DOHH2 (cell line): ENCODE results near the gene MAG.
A peak's percentile ranks its signal among the peaks of the same experiment; 100 is the strongest.

Experiments used
- H3F3A ChIP-seq: fragments of 200-600 bp; sonication (generic), shearing (Covaris generic); 2 replicates; pipeline ENCODE4 v1.6.0; 2016; ENCODE audit warnings: antibody characterized with exemption, mild to moderate bottlenecking; ENCODE audit not compliant: control insufficient read depth, insufficient read depth
- H3K27ac ChIP-seq: fragments of 200-600 bp; sonication (generic); 2 replicates; pipeline ENCODE4 v1.5.1; 2014; ENCODE audit warnings: low read depth, mild to moderate bottlenecking, low read length, moderate library complexity
- H3K27me3 ChIP-seq: fragments of 200-600 bp; sonication (generic); 2 replicates; pipeline ENCODE4 v1.6.1; 2014; ENCODE audit warnings: mild to moderate bottlenecking, low read length, mixed read lengths; ENCODE audit not compliant: control insufficient read depth
- H3K36me3 ChIP-seq: fragments of 200-600 bp; sonication (generic); 2 replicates; pipeline ENCODE4 v1.6.1; 2014; ENCODE audit warnings: mild to moderate bottlenecking, low read length, moderate library complexity, mixed read lengths; ENCODE audit not compliant: control insufficient read depth
- H3K4me1 ChIP-seq: fragments of 200-600 bp; sonication (generic); 2 replicates; pipeline ENCODE4 v1.6.1; 2014; ENCODE audit warnings: mild to moderate bottlenecking, low read length, mixed read lengths; ENCODE audit not compliant: control insufficient read depth
- H3K4me2 ChIP-seq: fragments of 200-600 bp; sonication (generic); 2 replicates; pipeline ENCODE4 v1.6.0; 2014; ENCODE audit warnings: mild to moderate bottlenecking, low read length, moderate library complexity
- H3K4me3 ChIP-seq: fragments of 200-600 bp; sonication (generic); 2 replicates; pipeline ENCODE4 v1.5.1; 2014; ENCODE audit warnings: mild to moderate bottlenecking, low read length, mixed read lengths
- H3K79me2 ChIP-seq: fragments of 200-600 bp; sonication (generic); 2 replicates; pipeline ENCODE4 v1.6.1; 2014; ENCODE audit warnings: mild to moderate bottlenecking, low read length, mixed read lengths; ENCODE audit not compliant: control insufficient read depth
- H3K9me2 ChIP-seq: fragments of 200-600 bp; sonication (generic); replicated peaks from 2 replicates; pipeline ENCODE4 v1.6.1; 2014; ENCODE audit warnings: mild to moderate bottlenecking, low read length, mixed read lengths; ENCODE audit not compliant: control insufficient read depth
- H3K9me3 ChIP-seq: fragments of 200-600 bp; sonication (generic); 2 replicates; pipeline ENCODE4 v1.6.1; 2014; ENCODE audit warnings: antibody characterized with exemption, low read length, mixed read lengths; ENCODE audit not compliant: control insufficient read depth, insufficient read depth
- H4K20me1 ChIP-seq: fragments of 200-600 bp; sonication (generic); 2 replicates; pipeline ENCODE4 v1.6.0; 2014; ENCODE audit warnings: low read depth, mild to moderate bottlenecking, antibody characterized with exemption, low read length, moderate library complexity; ENCODE audit not compliant: control insufficient read depth, insufficient read depth
- CTCF ChIP-seq: fragments of 200-600 bp; sonication (generic); IDR thresholded peaks from one replicate; pipeline ENCODE4 v1.5.1; 2014; ENCODE audit warnings: antibody characterized with exemption, mild to moderate bottlenecking, low read depth, low read length; ENCODE audit not compliant: poor library complexity, severe bottlenecking
- EZH2phosphoT487 ChIP-seq: fragments of 200-600 bp; sonication (generic); IDR thresholded peaks from 2 replicates; pipeline ENCODE4 v1.6.1; 2017; ENCODE audit warnings: borderline replicate concordance, mild to moderate bottlenecking, antibody characterized with exemption, low read length, moderate library complexity, mixed read lengths

MAG gene

DNA sequence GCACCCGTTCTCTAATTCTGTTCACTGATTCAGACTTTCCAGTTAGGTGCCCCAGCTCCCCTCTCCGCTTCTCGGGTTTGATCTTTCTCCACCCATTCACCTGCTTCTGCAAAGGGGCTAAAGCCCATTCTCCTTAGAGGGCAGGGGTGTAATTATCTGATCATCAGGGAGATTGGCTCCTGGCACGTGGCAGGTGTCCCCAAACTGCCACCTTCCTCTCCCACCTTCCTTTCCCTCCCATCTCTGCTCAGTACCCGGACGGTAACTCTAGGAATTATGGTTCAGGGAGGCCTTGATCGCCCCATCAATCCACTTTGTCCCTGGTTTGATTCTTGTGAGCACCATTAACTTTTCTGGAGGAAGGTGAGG, 56.0 kb downstream of the MAG start:
- Histone ChIP-seq H3K4me1 (peaks cover 100% of the 10 kb centered on the region), H3K27me3 (no peaks in the 10 kb centered on the region), H3K79me2 (no peaks in the 10 kb centered on the region), H3K27ac (peak overlapping the region; percentile 92), H3K4me3 (peak overlapping the region; percentile 30), H3K9me2 (no peaks in the 10 kb centered on the region), H3K4me2 (peak overlapping the region; percentile 59), H4K20me1 (peaks cover 19% of the 10 kb centered on the region), H3F3A (peaks cover 62% of the 10 kb centered on the region), H3K9me3 (no peaks in the 10 kb centered on the region), H3K36me3 (peaks cover 54% of the 10 kb centered on the region)
- TF ChIP-seq CTCF = no peak
- no peak for TF ChIP-seq EZH2phosphoT487

DNA sequence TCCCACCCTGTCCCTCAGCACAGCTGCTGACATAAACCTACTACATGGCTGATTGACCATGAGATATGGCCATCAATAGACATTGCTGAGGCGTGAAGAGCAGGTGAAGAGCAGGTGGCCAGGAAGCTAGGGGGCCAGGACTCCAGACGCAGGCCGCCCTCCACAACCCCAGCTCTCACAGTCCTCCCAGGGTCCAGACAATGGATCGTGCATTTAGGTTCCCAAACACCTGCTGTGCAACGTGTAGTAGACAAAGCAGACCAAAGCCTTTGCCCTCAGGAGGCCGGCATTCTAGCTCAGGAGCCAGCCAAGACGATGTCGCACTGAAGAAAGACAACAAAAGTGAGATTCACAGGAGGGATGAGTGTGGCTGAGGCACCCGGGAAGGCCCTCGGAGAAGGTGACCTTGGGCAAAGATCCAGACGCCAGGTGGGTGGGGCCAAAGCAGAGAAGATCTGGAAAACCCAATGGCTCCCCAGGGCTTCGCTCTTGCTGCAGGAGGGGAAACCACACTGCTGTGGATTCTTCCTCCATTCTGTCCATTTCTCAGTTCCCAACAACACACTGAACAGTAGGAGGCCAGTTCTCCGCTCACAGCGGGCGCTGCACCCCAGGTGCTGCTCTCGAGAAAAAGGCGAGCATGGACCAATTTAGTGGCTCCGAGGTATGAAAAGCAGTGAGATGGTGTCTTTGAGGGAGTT, 57.1 kb downstream of the MAG start:
- TF ChIP-seq EZH2phosphoT487 = no peak
- no peak for TF ChIP-seq CTCF
- Histone ChIP-seq H3F3A (peaks cover 52% of the 10 kb centered on the region), H3K9me2 (no peaks in the 10 kb centered on the region), H3K27me3 (no peaks in the 10 kb centered on the region), H3K4me1 (peaks cover 91% of the 10 kb centered on the region), H3K27ac (peak overlapping the region; percentile 92), H3K9me3 (no peaks in the 10 kb centered on the region), H3K79me2 (no peaks in the 10 kb centered on the region), H3K36me3 (peaks cover 43% of the 10 kb centered on the region), H4K20me1 (peaks cover 14% of the 10 kb centered on the region), H3K4me2 (peak overlapping the region; percentile 59), H3K4me3 (peak overlapping the region; percentile 30)

DNA sequence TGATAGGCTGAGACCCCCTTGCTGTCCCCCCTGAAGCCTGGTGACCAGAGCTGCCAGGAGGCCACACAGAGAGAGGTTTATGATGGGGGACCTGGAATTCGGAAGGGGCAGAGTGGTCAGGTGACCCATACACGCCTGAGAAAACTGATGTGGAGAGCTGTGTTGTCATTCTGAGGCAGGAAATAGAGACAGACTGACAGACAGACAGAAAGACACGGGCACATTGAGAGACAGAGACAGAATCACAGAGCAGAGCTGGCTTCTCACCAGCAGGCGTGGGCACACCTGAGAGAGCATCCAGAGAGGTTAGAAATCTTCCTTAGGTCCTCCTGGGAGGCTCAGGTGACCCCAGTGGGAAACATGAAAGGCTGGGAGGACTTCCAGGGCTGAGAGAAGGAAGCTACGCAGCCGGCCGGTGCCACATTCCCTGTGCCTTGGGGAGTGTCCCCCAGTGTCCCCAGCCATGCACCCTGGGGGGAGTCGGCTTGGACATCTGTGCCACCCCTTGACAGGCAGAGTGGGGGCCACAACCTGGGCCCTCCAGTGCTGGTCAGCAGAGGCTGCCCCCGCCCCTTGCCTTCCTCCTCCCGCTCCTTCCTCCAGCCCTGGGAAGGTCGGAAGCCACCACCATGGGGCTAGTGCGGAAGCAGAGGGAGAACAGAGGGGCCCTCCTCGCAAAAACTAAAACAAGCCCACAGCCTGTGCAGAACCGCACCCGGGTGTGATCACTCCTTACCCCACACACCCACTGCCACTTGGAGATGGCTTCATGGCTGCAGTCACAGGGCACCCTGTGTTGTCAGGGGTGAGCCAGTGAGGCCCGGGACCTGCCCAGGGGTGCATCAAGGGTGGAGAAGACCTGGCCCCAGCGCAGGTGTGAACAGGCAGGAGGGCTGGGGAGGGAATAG, 57.9 kb downstream of the MAG start:
- Histone ChIP-seq H3K79me2 (no peaks in the 10 kb centered on the region), H3K9me2 (no peaks in the 10 kb centered on the region), H3K36me3 (peaks cover 35% of the 10 kb centered on the region), H3K4me1 (peaks cover 83% of the 10 kb centered on the region), H3K4me2 (peak overlapping the region; percentile 59), H3K4me3 (peak overlapping the region; percentile 33), H3K27me3 (no peaks in the 10 kb centered on the region), H3K27ac (peak overlapping the region; percentile 92), H3K9me3 (no peaks in the 10 kb centered on the region), H4K20me1 (peaks cover 7% of the 10 kb centered on the region; the same call in 1 of the 2 replicates), H3F3A (peaks cover 44% of the 10 kb centered on the region)
- TF ChIP-seq CTCF (no peak), EZH2phosphoT487 (no peak)
